HCT116 (cell line): ENCODE results near the gene TMEM161B. TPM values are rescaled to one million over a fixed set of nuclear protein-coding genes. Genes with fewer than 3 reads are reported as not detected.

Experiments
- ATAC-seq: fragments of 200-7000 bp; cut with Tn5 transposase; 2 replicates; pipeline ENCODE4 v1.9.1; 2020; ENCODE audit warnings: mild to moderate bottlenecking, moderate library complexity
- BruUV-seq: library from RNA; stranded (reverse); fragments of 400-500 nt; replicated peaks from 2 replicates; lab custom pipeline; 2021; lab: Mats Ljungman, UMichigan
- CTCF ChIA-PET: fragments of 300-600 bp; sonication (Branson Sonifier 250); formaldehyde crosslinking; loops from one replicate; lab custom pipeline; 2021; ENCODE audit warnings: antibody characterized with exemption; lab: Charles Lee
- POLR2A ChIA-PET: fragments of 300-600, 350-600 bp; sonication (Branson Sonifier 250); formaldehyde crosslinking; loops from one replicate; lab custom pipeline; 2021; ENCODE audit warnings: antibody characterized with exemption; lab: Charles Lee
- RAD21 ChIA-PET, 2 experiments: fragments of 300-600 bp; sonication (Branson Sonifier 250); formaldehyde crosslinking; loops; one replicate each; lab custom pipeline; 2023; ENCODE audit warnings: low total read pairs in 2 of 2; ENCODE audit not compliant: uncharacterized antibody in 2 of 2, unreplicated experiment in 2 of 2, low non-redundant PET in 1 of 2; lab: Charles Lee
- DNase-seq: peaks from one replicate; pipeline ENCODE4 v3.0.0-alpha.2; 2010; ENCODE audit warnings: low read depth, low spot score
- H2AFZ ChIP-seq: fragments of 200-600 bp; shearing (Covaris generic), sonication (generic); 2 replicates; pipeline ENCODE4 v1.6.1; 2017; ENCODE audit warnings: low read depth, mixed run types, mixed read lengths, antibody characterized with exemption, low read length; ENCODE audit not compliant: poor library complexity, severe bottlenecking
- H3K27ac ChIP-seq: 2 replicates; pipeline ENCODE4 v1.5.1; 2012; ENCODE audit warnings: low read depth, low read length
- H3K27me3 ChIP-seq: fragments of 200-600 bp; sonication (generic); 2 replicates; pipeline ENCODE4 v1.6.1; 2016; ENCODE audit warnings: mixed run types, low read length, mixed read lengths; ENCODE audit not compliant: insufficient read depth
- H3K36me3 ChIP-seq, 2 experiments: fragments of 200-500 bp in 1 of 2; fragments of 200-600 bp in 1 of 2; sonication (Bioruptor generic) in 1 of 2; sonication (generic) in 1 of 2; 2 replicates each; pipeline versions ENCODE4 v1.5.1 to v1.6.1; 2014 to 2016; ENCODE audit warnings: low read length in 2 of 2, inconsistent platforms in 1 of 2, mixed read lengths in 1 of 2, mixed run types in 1 of 2; ENCODE audit not compliant: insufficient read depth in 2 of 2, control insufficient read depth in 1 of 2
- H3K4me1 ChIP-seq, 2 experiments: fragments of 200-600 bp in 1 of 2; sonication (generic) in 1 of 2; 2 replicates each; pipeline versions ENCODE4 v1.5.1 to v1.6.1; 2012 to 2017; ENCODE audit warnings: low read length in 2 of 2, inconsistent platforms in 1 of 2, mild to moderate bottlenecking in 1 of 2, mixed read lengths in 1 of 2, mixed run types in 1 of 2, moderate library complexity in 1 of 2; ENCODE audit not compliant: insufficient read depth in 2 of 2, control insufficient read depth in 1 of 2
- H3K4me2 ChIP-seq: fragments of 200-600 bp; sonication (generic); 2 replicates; pipeline ENCODE4 v1.6.1; 2017; ENCODE audit warnings: mixed run types, low read length, mixed read lengths
- H3K4me3 ChIP-seq, 2 experiments: fragments of 200-600 bp in 1 of 2; sonication (generic) in 1 of 2; replicated peaks in 1 of 2; 2 replicates each; pipeline ENCODE4 v1.5.1; 2011 to 2016; ENCODE audit warnings: low read length in 2 of 2, control low read depth in 1 of 2, low read depth in 1 of 2, mild to moderate bottlenecking in 1 of 2, mixed read lengths in 1 of 2, mixed run types in 1 of 2
- H3K79me2 ChIP-seq: fragments of 200-600 bp; sonication (generic); 2 replicates; pipeline ENCODE4 v1.6.1; 2017; ENCODE audit warnings: mild to moderate bottlenecking, mixed run types, low read length, moderate library complexity, mixed read lengths; ENCODE audit not compliant: insufficient read depth
- H3K9ac ChIP-seq: fragments of 200-600 bp; sonication (generic); 2 replicates; pipeline ENCODE4 v1.6.1; 2016; ENCODE audit warnings: low read length, mixed read lengths
- H3K9me2 ChIP-seq: fragments of 200-600 bp; sonication (generic), shearing (Covaris generic); 2 replicates; pipeline ENCODE4 v1.6.1; 2017; ENCODE audit warnings: mixed run types, mild to moderate bottlenecking, moderate library complexity; ENCODE audit not compliant: insufficient read depth
- H3K9me3 ChIP-seq, 2 experiments: fragments of 200-500 bp in 1 of 2; fragments of 200-600 bp in 1 of 2; sonication (Bioruptor generic) in 1 of 2; sonication (generic) in 1 of 2; 2 replicates each; pipeline ENCODE4 v1.6.1; 2014 to 2017; ENCODE audit warnings: low read length in 2 of 2, mixed read lengths in 2 of 2, inconsistent platforms in 1 of 2, low read depth in 1 of 2, mild to moderate bottlenecking in 1 of 2, mixed run types in 1 of 2, moderate library complexity in 1 of 2; ENCODE audit not compliant: control insufficient read depth in 1 of 2, insufficient read depth in 1 of 2
- H4K20me1 ChIP-seq: fragments of 200-600 bp; sonication (generic), shearing (Covaris generic); 2 replicates; pipeline ENCODE4 v1.6.1; 2017; ENCODE audit warnings: mixed run types, mild to moderate bottlenecking, moderate library complexity; ENCODE audit not compliant: insufficient read depth
- CBX3 ChIP-seq: IDR thresholded peaks from 2 replicates; pipeline ENCODE4 v1.6.1; 2012; ENCODE audit warnings: low read depth
- ELF1 ChIP-seq: IDR thresholded peaks from 2 replicates; pipeline ENCODE4 v1.6.1; 2012; ENCODE audit warnings: low read depth, borderline replicate concordance
- FOSL1 ChIP-seq: IDR thresholded peaks from 2 replicates; pipeline ENCODE4 v1.6.1; 2012; ENCODE audit warnings: low read depth
- POLR2A ChIP-seq: IDR thresholded peaks from 2 replicates; pipeline ENCODE4 v1.7.0; 2011; ENCODE audit warnings: borderline replicate concordance; ENCODE audit not compliant: insufficient read depth, insufficient read length; ENCODE audit errors: extremely low read depth
- POLR2AphosphoS5 ChIP-seq: IDR thresholded peaks from 2 replicates; pipeline ENCODE4 v1.6.1; 2011; ENCODE audit warnings: mild to moderate bottlenecking, low read depth, low read length, moderate library complexity
- RAD21 ChIP-seq: IDR thresholded peaks from 2 replicates; pipeline ENCODE4 v1.6.1; 2012; ENCODE audit warnings: low read depth, mild to moderate bottlenecking
- SIN3A ChIP-seq: IDR thresholded peaks from 2 replicates; pipeline ENCODE4 v1.6.1; 2012; ENCODE audit warnings: low read depth
- SRF ChIP-seq: IDR thresholded peaks from 2 replicates; pipeline ENCODE4 v1.6.1; 2012; ENCODE audit warnings: low read depth
- TCF7L2 ChIP-seq: IDR thresholded peaks from 2 replicates; pipeline ENCODE4 v1.7.0; 2011; ENCODE audit warnings: borderline replicate concordance, inconsistent platforms; ENCODE audit not compliant: insufficient read depth, insufficient read length; ENCODE audit errors: extremely low read depth
- ZNF274 ChIP-seq: fragments of 200-500 bp; sonication (Bioruptor generic); IDR thresholded peaks from 2 replicates; pipeline ENCODE4 v1.6.1; 2014; ENCODE audit warnings: mild to moderate bottlenecking, low read depth, low read length, inconsistent platforms
- intact Hi-C: fragments of 100-400 bp; cut with micrococcal nuclease; formaldehyde crosslinking; loops from 2 replicates; pipeline ENCODE4 v1.10.0; 2022
- total RNA-seq: library from RNA; stranded (reverse); gene quantifications from one replicate; pipeline ENCODE4 v1.2.1, GENCODE V29; 2021; ENCODE audit not compliant: unreplicated experiment
- TF ChIP-seq, protein P1 (sequence below): IDR thresholded peaks from 2 replicates; pipeline ENCODE4 v1.6.1; 2012; ENCODE audit warnings: low read depth

Gene TMEM161B
- total RNA-seq, 1 experiment from 2014 or later, result 22.1 TPM

DNA sequence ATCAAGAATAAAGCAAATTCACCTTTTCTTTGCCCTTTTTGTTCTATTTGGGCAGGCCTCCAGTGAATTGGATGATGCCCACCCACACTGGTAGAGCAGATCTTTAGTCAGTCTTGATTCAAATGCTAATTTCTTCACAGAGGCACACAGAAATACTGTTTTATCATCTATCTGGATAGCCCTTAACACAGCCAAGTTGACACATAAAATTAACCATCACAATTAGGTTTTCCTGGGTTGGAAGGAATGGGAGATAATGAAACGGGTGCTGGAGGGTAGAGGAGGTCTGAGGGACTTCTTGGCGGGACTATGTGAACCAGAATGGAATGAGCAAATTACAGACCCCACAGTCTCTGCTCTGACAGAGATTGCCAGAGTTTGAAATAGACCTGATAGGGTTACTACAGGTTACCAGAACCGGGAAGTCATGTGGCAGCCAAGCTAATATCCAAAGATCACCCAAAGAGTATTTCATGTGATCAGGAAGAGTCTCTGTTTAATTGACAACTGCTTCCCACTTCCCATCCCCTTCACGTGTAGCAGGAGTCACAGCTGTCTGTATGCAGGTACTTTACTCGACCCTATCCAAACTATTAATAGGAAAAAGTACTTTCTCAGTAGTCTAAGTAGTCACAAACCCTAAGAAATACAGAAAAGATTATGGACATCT lies 20.0 kb upstream of the TMEM161B start:
- no peak for ATAC-seq
- no TSS peak for BruUV-seq
- TF ChIP-seq POLR2AphosphoS5 (no peak), ZNF274 (no peak), SIN3A (no peak), SRF (no peak), FOSL1 (no peak), TCF7L2 (no peak), RAD21 (no peak), CBX3 (no peak), ELF1 (no peak), POLR2A (no peak)
- TF ChIP-seq, protein P1, sequence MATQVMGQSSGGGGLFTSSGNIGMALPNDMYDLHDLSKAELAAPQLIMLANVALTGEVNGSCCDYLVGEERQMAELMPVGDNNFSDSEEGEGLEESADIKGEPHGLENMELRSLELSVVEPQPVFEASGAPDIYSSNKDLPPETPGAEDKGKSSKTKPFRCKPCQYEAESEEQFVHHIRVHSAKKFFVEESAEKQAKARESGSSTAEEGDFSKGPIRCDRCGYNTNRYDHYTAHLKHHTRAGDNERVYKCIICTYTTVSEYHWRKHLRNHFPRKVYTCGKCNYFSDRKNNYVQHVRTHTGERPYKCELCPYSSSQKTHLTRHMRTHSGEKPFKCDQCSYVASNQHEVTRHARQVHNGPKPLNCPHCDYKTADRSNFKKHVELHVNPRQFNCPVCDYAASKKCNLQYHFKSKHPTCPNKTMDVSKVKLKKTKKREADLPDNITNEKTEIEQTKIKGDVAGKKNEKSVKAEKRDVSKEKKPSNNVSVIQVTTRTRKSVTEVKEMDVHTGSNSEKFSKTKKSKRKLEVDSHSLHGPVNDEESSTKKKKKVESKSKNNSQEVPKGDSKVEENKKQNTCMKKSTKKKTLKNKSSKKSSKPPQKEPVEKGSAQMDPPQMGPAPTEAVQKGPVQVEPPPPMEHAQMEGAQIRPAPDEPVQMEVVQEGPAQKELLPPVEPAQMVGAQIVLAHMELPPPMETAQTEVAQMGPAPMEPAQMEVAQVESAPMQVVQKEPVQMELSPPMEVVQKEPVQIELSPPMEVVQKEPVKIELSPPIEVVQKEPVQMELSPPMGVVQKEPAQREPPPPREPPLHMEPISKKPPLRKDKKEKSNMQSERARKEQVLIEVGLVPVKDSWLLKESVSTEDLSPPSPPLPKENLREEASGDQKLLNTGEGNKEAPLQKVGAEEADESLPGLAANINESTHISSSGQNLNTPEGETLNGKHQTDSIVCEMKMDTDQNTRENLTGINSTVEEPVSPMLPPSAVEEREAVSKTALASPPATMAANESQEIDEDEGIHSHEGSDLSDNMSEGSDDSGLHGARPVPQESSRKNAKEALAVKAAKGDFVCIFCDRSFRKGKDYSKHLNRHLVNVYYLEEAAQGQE, result no peak
- TF ChIP-seq, all 23 proteins: peak for 0
- Histone ChIP-seq H3K36me3 (no peaks in the 10 kb centered on the region), H3K27ac (no peak overlapping the region), H3K9ac (no peak overlapping the region), H3K27me3 (no peaks in the 10 kb centered on the region), H3K4me3 (no peak overlapping the region), H3K79me2 (no peaks in the 10 kb centered on the region), H4K20me1 (no peaks in the 10 kb centered on the region), H3K4me2 (no peak overlapping the region), H3K4me1 (no peaks in the 10 kb centered on the region), H2AFZ (no peak overlapping the region), H3K9me3 (no peaks in the 10 kb centered on the region), H3K9me2 (no peaks in the 10 kb centered on the region)
- ChIA-PET CTCF (no interaction called here), RAD21 (no interaction called here), POLR2A (no interaction called here)
- no peak for DNase-seq
- intact Hi-C loops, result no loop called here
